Transverse colon (tissue), 4 donors: Measurements from ENCODE around the gene MAPKBP1. TPM values are rescaled to one million over a fixed set of nuclear protein-coding genes. Genes with fewer than 3 reads are reported as not detected.

ENCODE experiments used
- DNase-seq: peaks from one replicate; pipeline ENCODE4 v3.0.0-alpha.2; 2019
- H3K27ac ChIP-seq, 4 donors: fragments of 200-600 bp; sonication (generic); 2 replicates each; pipeline ENCODE4 v1.5.1; 2016 to 2018; ENCODE audit warnings: inconsistent platforms in 4 of 4
- H3K27me3 ChIP-seq: fragments of 200-600 bp; sonication (generic); 2 replicates; pipeline ENCODE4 v1.5.1; 2017; ENCODE audit warnings: inconsistent platforms
- H3K36me3 ChIP-seq, 4 donors: fragments of 200-600 bp; sonication (generic); 2 replicates each; pipeline ENCODE4 v1.5.1; 2017 to 2019; ENCODE audit warnings: inconsistent platforms in 4 of 4
- H3K4me1 ChIP-seq, 4 donors: fragments of 200-600 bp; sonication (generic); 2 replicates each; pipeline ENCODE4 v1.5.1; 2017 to 2020; ENCODE audit warnings: inconsistent platforms in 4 of 4
- H3K4me3 ChIP-seq, 4 donors: fragments of 200-600 bp; sonication (generic); 1 replicate in 1 of 4; 2 replicates in 3 of 4; pipeline versions ENCODE4 v1.5.1 to v1.6.1; 2017 to 2019; ENCODE audit warnings: inconsistent platforms in 4 of 4
- H3K9me3 ChIP-seq, 2 donors: fragments of 200-600 bp; sonication (generic); 2 replicates each; pipeline ENCODE4 v1.5.1; 2017 to 2019; ENCODE audit warnings: inconsistent platforms in 2 of 2
- EP300 ChIP-seq: sonication (generic); formaldehyde crosslinking; IDR thresholded peaks from one replicate; pipeline ENCODE4 v1.6.1; 2017; ENCODE audit warnings: antibody characterized with exemption, low read depth
- POLR2A ChIP-seq: fragments of 450-650 bp; IDR thresholded peaks from one replicate; pipeline ENCODE4 v1.6.1; 2016; ENCODE audit warnings: antibody characterized with exemption, mild to moderate bottlenecking, moderate library complexity
- POLR2AphosphoS5 ChIP-seq, 3 donors: sonication (generic); formaldehyde crosslinking; IDR thresholded peaks; one replicate each; pipeline ENCODE4 v1.6.1; 2016; ENCODE audit warnings: antibody characterized with exemption in 3 of 3
- WGBS, 2 donors: methylation state at CpG; one replicate each; pipeline ENCODE4 v1.1.5; 2018; ENCODE audit warnings: low coverage in 1 of 2; 5-methylcytosine and 5-hydroxymethylcytosine counted together
- in situ Hi-C, 4 donors: fragments of 200-750 bp; cut with MboI; loops; one replicate each; pipeline versions ENCODE4 v1.15.0 to v1.15.1; 2017; ENCODE audit warnings: low sequenced_read_pairs in 3 of 4, low pct_ligation_motif_present in 1 of 4, low pct_unique_long_range_greater_than_20kb in 1 of 4
- intact Hi-C: fragments of 100-400 bp; cut with DNase I; formaldehyde crosslinking; loops from one replicate; pipeline ENCODE4 v1.15.1; 2023; ENCODE audit warnings: low total_unique reads
- total RNA-seq, 4 donors: library from RNA; depleted of rRNA; stranded (reverse); fragments of >200 nt; gene quantifications; one replicate each; pipeline ENCODE4 v1.1.0, GENCODE V29; 2016
- TF ChIP-seq, protein P1 (sequence below), 5 experiments: fragments of 200-600 bp in 3 of 5; fragments of 450-650 bp in 2 of 5; sonication (generic) in 3 of 5; IDR thresholded peaks; 1 replicate in 2 of 5; 2 replicates in 3 of 5; pipeline ENCODE4 v1.5.1; 2016 to 2017; ENCODE audit warnings: antibody characterized with exemption in 5 of 5, inconsistent platforms in 3 of 5, mild to moderate bottlenecking in 2 of 5, moderate library complexity in 1 of 5

Gene MAPKBP1
- total RNA-seq, 4 donors from 2014 or later, result 16.0 to 36.4 (median 16.8) TPM

DNA sequence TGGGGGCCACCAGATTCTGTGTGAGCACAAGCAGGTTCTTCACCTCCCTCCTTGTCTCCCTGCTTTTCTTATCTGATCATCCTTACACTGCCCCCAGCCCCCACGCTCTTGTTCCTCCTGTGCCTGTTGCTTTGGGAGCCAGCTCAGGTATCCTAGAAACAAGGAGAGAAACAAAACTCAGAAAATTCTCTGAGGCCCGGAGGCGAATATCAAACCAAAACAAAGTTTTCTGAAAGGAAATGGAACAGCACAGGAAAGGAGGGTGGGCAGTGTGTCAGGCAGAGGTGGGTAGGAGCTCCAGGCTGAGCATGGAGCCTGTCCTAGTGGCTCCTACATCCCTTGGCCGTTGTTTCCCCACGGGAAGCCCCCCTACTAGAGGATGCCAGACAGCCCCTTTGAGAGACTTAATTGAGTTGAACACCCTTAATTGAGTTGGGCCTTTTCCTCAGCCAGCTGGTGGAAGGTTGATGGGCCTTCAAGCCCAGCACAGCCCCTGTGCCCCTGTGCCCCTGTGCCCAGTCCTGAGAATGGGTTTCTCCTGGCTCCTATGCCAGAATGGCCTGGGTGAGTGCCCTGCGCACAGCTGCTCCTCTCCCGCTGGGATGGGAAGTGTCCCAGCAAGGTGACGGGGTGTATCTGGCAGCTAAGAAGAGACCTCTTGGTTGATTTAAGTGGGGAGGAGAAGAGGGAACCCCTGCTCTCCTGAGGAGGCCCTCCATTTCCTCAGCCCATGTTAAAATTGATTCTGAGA is 30.8 kb downstream of the MAPKBP1 start:
- peak overlapping the region in 1 of 4 donors; percentile 9 for H3K27ac ChIP-seq
- H3K27me3 ChIP-seq, result no peaks in the 10 kb centered on the region
- WGBS, 2 donors, result 83% methylated on average over 8 of the region's 8 CpGs; no CpG with 5 or more reads in 1 of the 2 donors
- intact Hi-C loops (no loop called here), in situ Hi-C loops (loop anchor here in 2 of 4 donors (25.0 kb wide), 1 partner anchor 193 kb away; no protein-coding TSS in a partner anchor)
- H3K4me3 ChIP-seq, result no peak overlapping the region
- H3K36me3 ChIP-seq, result no peaks in the 10 kb centered on the region
- DNase-seq, result no peak
- peaks cover 0 to 12% (median 8%) of the 10 kb centered on the region in 4 donors for H3K4me1 ChIP-seq
- no peaks in the 10 kb centered on the region for H3K9me3 ChIP-seq
- TF ChIP-seq POLR2A, result no peak
- no peak for TF ChIP-seq POLR2AphosphoS5 (IDR thresholded peaks at IDR 0.05)
- TF ChIP-seq, protein P1, sequence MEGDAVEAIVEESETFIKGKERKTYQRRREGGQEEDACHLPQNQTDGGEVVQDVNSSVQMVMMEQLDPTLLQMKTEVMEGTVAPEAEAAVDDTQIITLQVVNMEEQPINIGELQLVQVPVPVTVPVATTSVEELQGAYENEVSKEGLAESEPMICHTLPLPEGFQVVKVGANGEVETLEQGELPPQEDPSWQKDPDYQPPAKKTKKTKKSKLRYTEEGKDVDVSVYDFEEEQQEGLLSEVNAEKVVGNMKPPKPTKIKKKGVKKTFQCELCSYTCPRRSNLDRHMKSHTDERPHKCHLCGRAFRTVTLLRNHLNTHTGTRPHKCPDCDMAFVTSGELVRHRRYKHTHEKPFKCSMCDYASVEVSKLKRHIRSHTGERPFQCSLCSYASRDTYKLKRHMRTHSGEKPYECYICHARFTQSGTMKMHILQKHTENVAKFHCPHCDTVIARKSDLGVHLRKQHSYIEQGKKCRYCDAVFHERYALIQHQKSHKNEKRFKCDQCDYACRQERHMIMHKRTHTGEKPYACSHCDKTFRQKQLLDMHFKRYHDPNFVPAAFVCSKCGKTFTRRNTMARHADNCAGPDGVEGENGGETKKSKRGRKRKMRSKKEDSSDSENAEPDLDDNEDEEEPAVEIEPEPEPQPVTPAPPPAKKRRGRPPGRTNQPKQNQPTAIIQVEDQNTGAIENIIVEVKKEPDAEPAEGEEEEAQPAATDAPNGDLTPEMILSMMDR (IDR thresholded peaks at IDR 0.05), result no peak
- TF ChIP-seq EP300, result no peak

DNA sequence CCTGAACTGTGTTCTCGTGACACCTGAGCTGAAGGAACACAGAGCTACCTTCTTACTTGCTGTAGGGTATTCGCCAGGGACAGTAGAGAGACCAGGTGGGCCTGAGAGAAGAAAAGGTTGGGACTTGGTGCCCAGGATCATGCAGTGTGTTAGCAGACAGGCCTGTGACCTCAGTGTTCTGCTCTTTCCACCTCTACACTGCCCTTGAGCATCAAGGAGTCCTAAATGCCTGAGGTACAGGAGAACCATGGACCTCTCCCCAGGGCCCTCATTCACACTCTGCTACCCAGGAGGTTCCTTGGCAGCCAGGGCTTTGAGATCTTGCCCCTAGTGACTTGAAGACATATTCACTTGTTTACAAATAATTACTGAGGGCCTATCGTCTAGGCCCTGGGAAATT is 31.4 kb downstream of the MAPKBP1 start:
- in situ Hi-C loops, result loop anchor here in 2 of 4 donors (25.0 kb wide), 1 partner anchor 193 kb away; no protein-coding TSS in a partner anchor
- Histone ChIP-seq H3K27me3 (no peaks in the 10 kb centered on the region), H3K4me3 (no peak overlapping the region), H3K9me3 (no peaks in the 10 kb centered on the region), H3K36me3 (no peaks in the 10 kb centered on the region), H3K4me1 (peaks cover 0 to 12% (median 8%) of the 10 kb centered on the region in 4 donors), H3K27ac (no peak overlapping the region)
- TF ChIP-seq, protein P1 (IDR thresholded peaks at IDR 0.05), result no peak
- TF ChIP-seq POLR2AphosphoS5 (IDR thresholded peaks at IDR 0.05) (no peak), EP300 (no peak), POLR2A (no peak)
- no peak for DNase-seq
- intact Hi-C loops, result no loop called here
- WGBS, 2 donors, result 80% methylated on average over 3 of the region's 3 CpGs; no CpG with 5 or more reads in 1 of the 2 donors

DNA sequence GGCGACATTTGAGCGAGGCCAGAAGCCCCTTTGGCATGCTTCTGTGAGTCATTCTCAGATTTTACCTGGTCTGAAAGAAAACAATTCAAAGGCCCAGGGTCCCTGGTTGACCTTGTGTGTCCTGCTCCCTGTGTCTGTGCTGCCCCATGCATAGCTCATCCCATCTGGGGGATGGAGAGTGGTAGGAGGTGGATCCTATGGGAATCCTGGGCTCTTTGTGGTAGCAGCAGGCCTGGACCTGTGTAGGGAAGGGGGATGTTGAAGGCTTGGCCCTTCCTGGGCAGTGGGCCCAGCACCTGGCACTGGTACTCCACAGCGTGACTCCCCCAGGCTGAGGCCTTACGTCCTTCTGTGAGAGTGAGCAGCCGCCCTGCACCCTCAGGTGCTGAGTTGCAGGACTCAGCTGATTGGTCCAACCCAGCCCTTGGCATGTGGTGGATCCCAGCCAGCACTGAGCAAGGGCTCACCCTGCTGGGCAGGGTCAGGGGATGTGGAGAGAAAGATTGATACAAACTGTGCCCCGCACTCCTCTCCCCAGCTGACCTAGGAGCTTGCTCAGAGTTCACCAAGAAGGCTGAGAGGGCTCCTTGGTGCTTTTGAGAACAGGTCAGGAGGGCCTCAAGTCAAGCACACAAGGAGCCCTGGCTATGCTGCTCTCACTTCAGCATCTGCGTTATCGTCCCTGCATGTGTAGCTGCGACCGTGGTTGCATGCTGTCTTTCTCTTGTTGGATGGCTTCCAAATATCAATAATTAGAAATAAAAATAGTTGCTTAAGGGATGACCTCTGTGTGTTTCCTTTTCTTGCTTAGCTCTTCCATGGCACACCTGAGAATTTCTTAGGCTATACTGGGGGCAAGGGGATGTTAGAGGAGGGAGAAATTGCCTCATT is 32.3 kb downstream of the MAPKBP1 start:
- WGBS, 2 donors, result 90 to 95% methylated on average over 4 to 7 of the region's 10 CpGs
- Histone ChIP-seq H3K27me3 (no peaks in the 10 kb centered on the region), H3K9me3 (no peaks in the 10 kb centered on the region), H3K4me3 (no peak overlapping the region), H3K27ac (no peak overlapping the region), H3K4me1 (peaks cover 3 to 14% (median 8%) of the 10 kb centered on the region in 4 donors), H3K36me3 (no peaks in the 10 kb centered on the region)
- DNase-seq, result no peak
- TF ChIP-seq, protein P1 (IDR thresholded peaks at IDR 0.05), result no peak
- TF ChIP-seq POLR2AphosphoS5 (IDR thresholded peaks at IDR 0.05) (no peak), EP300 (no peak), POLR2A (no peak)
- intact Hi-C loops (no loop called here), in situ Hi-C loops (loop anchor here in 2 of 4 donors (25.0 kb wide), 1 partner anchor 194 kb away; no protein-coding TSS in a partner anchor)

DNA sequence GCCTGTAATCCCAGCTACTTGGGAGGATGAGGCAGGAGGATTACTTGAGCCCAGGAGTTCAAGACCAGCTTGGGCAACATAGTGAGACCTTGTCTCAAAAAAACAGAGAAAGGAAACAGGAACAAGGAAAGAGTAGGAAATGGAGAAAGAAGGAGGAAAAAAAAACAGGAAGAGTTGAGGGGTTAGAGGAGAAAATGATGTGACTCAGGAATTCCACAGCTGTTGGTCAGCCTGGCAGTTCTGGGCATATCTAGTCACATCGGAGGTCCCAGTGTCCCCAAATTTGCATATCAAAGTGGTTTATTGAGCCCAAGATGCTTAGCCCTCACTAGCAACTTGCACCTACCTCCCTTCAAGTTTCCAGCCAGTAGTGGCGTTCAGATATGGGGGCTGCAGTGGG is 34.8 kb downstream of the MAPKBP1 start:
- WGBS, 2 donors, result 78 to 81% methylated on average over 2 of the region's 2 CpGs
- no peak for TF ChIP-seq POLR2A
- DNase-seq, result no peak
- Histone ChIP-seq H3K4me3 (no peak overlapping the region), H3K36me3 (peaks cover 0 to 10% (median 0%) of the 10 kb centered on the region in 4 donors), H3K9me3 (no peaks in the 10 kb centered on the region), H3K27ac (no peak overlapping the region), H3K27me3 (no peaks in the 10 kb centered on the region), H3K4me1 (peaks cover 3 to 14% (median 8%) of the 10 kb centered on the region in 4 donors)
- in situ Hi-C loops, result loop anchor here in 2 of 4 donors (25.0 kb wide), 1 partner anchor 197 kb away; no protein-coding TSS in a partner anchor
- intact Hi-C loops, result no loop called here
